Measurements from ENCODE around the gene PLXNA4.

Gene PLXNA4

GRCh38 chr7:132518102-132518838 lies 58.0 kb downstream of the PLXNA4 start:
- Histone ChIP-seq H3K27ac (ENCODE audit: low read length) (no peak overlapping the region), H3K4me1 (ENCODE audit: low read length) (no peaks in the 10 kb centered on the region), H3K36me3 (replicated peaks; ENCODE audit: low read depth, low read length) (no peaks in the 10 kb centered on the region), H4K20me1 (ENCODE audit: insufficient read depth, low read length) (no peaks in the 10 kb centered on the region), H3K4me3 (ENCODE audit: low read length) (no peak overlapping the region), H2AFZ (ENCODE audit: low read depth, low read length) (no peak overlapping the region), H3K9ac (ENCODE audit: low read length) (no peak overlapping the region), H3K27me3 (ENCODE audit: low read depth, low read length) (no peaks in the 10 kb centered on the region), H3K9me3 (ENCODE audit: insufficient read depth, low read length) (no peaks in the 10 kb centered on the region), H3K4me2 (ENCODE audit: low read length) (no peak overlapping the region), H3K79me2 (ENCODE audit: low read length) (no peaks in the 10 kb centered on the region)
- TF ChIP-seq EZH2phosphoT487 (IDR thresholded peaks at IDR 0.05; ENCODE audit: low read depth): no peak
- TF ChIP-seq, protein P1, sequence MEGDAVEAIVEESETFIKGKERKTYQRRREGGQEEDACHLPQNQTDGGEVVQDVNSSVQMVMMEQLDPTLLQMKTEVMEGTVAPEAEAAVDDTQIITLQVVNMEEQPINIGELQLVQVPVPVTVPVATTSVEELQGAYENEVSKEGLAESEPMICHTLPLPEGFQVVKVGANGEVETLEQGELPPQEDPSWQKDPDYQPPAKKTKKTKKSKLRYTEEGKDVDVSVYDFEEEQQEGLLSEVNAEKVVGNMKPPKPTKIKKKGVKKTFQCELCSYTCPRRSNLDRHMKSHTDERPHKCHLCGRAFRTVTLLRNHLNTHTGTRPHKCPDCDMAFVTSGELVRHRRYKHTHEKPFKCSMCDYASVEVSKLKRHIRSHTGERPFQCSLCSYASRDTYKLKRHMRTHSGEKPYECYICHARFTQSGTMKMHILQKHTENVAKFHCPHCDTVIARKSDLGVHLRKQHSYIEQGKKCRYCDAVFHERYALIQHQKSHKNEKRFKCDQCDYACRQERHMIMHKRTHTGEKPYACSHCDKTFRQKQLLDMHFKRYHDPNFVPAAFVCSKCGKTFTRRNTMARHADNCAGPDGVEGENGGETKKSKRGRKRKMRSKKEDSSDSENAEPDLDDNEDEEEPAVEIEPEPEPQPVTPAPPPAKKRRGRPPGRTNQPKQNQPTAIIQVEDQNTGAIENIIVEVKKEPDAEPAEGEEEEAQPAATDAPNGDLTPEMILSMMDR (IDR thresholded peaks at IDR 0.05; ENCODE audit: low read depth, low read length): peak; percentile 49

GRCh38 chr7:132516042-132516840 lies 60.0 kb downstream of the PLXNA4 start:
- no peak overlapping the region for H3K9ac ChIP-seq (ENCODE audit: low read length)
- no peaks in the 10 kb centered on the region for H3K36me3 ChIP-seq (replicated peaks; ENCODE audit: low read depth, low read length)
- no peak overlapping the region for H3K4me2 ChIP-seq (ENCODE audit: low read length)
- no peaks in the 10 kb centered on the region for H3K9me3 ChIP-seq (ENCODE audit: insufficient read depth, low read length)
- H3K4me3 ChIP-seq (ENCODE audit: low read length): no peak overlapping the region
- TF ChIP-seq, protein P1 (IDR thresholded peaks at IDR 0.05; ENCODE audit: low read depth, low read length): no peak
- TF ChIP-seq EZH2phosphoT487 (IDR thresholded peaks at IDR 0.05; ENCODE audit: low read depth): no peak
- no peak overlapping the region for H2AFZ ChIP-seq (ENCODE audit: low read depth, low read length)
- no peaks in the 10 kb centered on the region for H3K79me2 ChIP-seq (ENCODE audit: low read length)
- H3K4me1 ChIP-seq (ENCODE audit: low read length): no peaks in the 10 kb centered on the region
- no peaks in the 10 kb centered on the region for H4K20me1 ChIP-seq (ENCODE audit: insufficient read depth, low read length)
- no peak overlapping the region for H3K27ac ChIP-seq (ENCODE audit: low read length)
- H3K27me3 ChIP-seq (ENCODE audit: low read depth, low read length): peaks cover 6% of the 10 kb centered on the region; the same call in 1 of the 2 replicates

GRCh38 chr7:132515181-132515580 lies 61.1 kb downstream of the PLXNA4 start:
- no peak for TF ChIP-seq EZH2phosphoT487 (IDR thresholded peaks at IDR 0.05; ENCODE audit: low read depth)
- Histone ChIP-seq H3K9ac (ENCODE audit: low read length) (no peak overlapping the region), H3K79me2 (ENCODE audit: low read length) (no peaks in the 10 kb centered on the region), H3K4me3 (ENCODE audit: low read length) (no peak overlapping the region), H4K20me1 (ENCODE audit: insufficient read depth, low read length) (no peaks in the 10 kb centered on the region), H3K4me2 (ENCODE audit: low read length) (no peak overlapping the region), H3K27me3 (ENCODE audit: low read depth, low read length) (peaks cover 14% of the 10 kb centered on the region), H3K27ac (ENCODE audit: low read length) (no peak overlapping the region), H3K4me1 (ENCODE audit: low read length) (peaks cover 5% of the 10 kb centered on the region; the same call in 1 of the 2 replicates), H2AFZ (ENCODE audit: low read depth, low read length) (no peak overlapping the region), H3K9me3 (ENCODE audit: insufficient read depth, low read length) (no peaks in the 10 kb centered on the region), H3K36me3 (replicated peaks; ENCODE audit: low read depth, low read length) (no peaks in the 10 kb centered on the region)

DNA sequence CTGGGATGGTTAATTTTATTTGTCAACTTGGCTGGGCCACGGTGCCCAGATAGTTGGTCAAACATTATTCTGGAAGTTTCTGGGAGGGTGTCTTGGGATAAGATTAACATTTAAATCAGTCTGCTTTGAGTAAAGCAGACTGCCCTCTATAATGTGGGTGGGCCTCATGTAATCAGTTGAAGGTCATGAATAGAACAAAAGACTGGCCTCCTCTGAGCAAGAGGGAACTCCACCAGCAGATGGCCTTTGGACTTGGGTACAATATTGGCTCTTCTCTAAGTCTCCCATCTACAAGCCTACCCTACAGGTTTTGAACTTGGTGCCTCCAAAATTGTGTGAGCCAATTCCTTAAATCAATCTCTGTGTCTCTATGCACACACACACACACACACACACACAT lies 61.8 kb downstream of the PLXNA4 start:
- Histone ChIP-seq H3K27me3 (ENCODE audit: low read depth, low read length) (peaks cover 14% of the 10 kb centered on the region), H3K36me3 (replicated peaks; ENCODE audit: low read depth, low read length) (no peaks in the 10 kb centered on the region), H2AFZ (ENCODE audit: low read depth, low read length) (no peak overlapping the region), H3K9ac (ENCODE audit: low read length) (no peak overlapping the region), H3K4me1 (ENCODE audit: low read length) (peaks cover 8% of the 10 kb centered on the region; the same call in 1 of the 2 replicates), H3K4me3 (ENCODE audit: low read length) (no peak overlapping the region), H3K4me2 (ENCODE audit: low read length) (no peak overlapping the region), H3K27ac (ENCODE audit: low read length) (no peak overlapping the region), H3K9me3 (ENCODE audit: insufficient read depth, low read length) (no peaks in the 10 kb centered on the region), H4K20me1 (ENCODE audit: insufficient read depth, low read length) (no peaks in the 10 kb centered on the region), H3K79me2 (ENCODE audit: low read length) (no peaks in the 10 kb centered on the region)
- TF ChIP-seq, protein P1 (IDR thresholded peaks at IDR 0.05; ENCODE audit: low read depth, low read length): no peak
- no peak for TF ChIP-seq EZH2phosphoT487 (IDR thresholded peaks at IDR 0.05; ENCODE audit: low read depth)
